ENCODE data around the gene APH1B.

The APH1B gene

DNA sequence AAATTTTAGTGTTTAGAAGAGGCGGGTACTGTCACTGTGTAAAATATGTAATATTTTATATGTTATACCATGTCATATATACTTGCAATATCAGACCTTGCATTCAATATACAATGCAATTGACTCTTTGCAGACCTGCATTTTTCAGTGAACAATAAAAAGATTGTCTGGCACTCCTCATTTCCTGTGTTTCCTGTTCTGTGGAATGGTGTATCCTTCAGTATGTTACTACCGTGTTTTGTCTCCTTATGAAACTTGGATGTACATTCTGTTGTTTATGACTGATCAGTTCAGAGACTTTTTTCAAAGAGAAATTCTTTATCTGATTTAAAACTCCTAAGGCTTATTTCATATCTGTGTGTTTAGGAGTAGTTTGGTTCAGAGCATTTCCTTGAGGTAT is 31.5 kb downstream of the APH1B start:
- Histone ChIP-seq H3K4me1 (ENCODE audit: low read depth, poor library complexity, severe bottlenecking) (no peaks in the 10 kb centered on the region), H3K27me3 (ENCODE audit: insufficient read depth, low read depth) (no peaks in the 10 kb centered on the region), H3K79me2 (ENCODE audit: insufficient read depth, low read depth) (no peaks in the 10 kb centered on the region), H4K20me1 (ENCODE audit: insufficient read depth) (no peaks in the 10 kb centered on the region), H3K36me3 (ENCODE audit: insufficient read depth) (no peaks in the 10 kb centered on the region), H3K9ac (no peak overlapping the region), H3K27ac (no peak overlapping the region), H3K4me3 (IDR thresholded peaks at IDR 0.05; ENCODE audit: insufficient read depth, low read depth, low read length) (no peak overlapping the region), H2AFZ (ENCODE audit: low read depth) (no peak overlapping the region), H3K4me2 (no peak overlapping the region)
- TF ChIP-seq, protein P1, sequence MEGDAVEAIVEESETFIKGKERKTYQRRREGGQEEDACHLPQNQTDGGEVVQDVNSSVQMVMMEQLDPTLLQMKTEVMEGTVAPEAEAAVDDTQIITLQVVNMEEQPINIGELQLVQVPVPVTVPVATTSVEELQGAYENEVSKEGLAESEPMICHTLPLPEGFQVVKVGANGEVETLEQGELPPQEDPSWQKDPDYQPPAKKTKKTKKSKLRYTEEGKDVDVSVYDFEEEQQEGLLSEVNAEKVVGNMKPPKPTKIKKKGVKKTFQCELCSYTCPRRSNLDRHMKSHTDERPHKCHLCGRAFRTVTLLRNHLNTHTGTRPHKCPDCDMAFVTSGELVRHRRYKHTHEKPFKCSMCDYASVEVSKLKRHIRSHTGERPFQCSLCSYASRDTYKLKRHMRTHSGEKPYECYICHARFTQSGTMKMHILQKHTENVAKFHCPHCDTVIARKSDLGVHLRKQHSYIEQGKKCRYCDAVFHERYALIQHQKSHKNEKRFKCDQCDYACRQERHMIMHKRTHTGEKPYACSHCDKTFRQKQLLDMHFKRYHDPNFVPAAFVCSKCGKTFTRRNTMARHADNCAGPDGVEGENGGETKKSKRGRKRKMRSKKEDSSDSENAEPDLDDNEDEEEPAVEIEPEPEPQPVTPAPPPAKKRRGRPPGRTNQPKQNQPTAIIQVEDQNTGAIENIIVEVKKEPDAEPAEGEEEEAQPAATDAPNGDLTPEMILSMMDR (conservative IDR thresholded peaks at IDR 0.05; ENCODE audit: low read depth, low read length) = no peak

DNA sequence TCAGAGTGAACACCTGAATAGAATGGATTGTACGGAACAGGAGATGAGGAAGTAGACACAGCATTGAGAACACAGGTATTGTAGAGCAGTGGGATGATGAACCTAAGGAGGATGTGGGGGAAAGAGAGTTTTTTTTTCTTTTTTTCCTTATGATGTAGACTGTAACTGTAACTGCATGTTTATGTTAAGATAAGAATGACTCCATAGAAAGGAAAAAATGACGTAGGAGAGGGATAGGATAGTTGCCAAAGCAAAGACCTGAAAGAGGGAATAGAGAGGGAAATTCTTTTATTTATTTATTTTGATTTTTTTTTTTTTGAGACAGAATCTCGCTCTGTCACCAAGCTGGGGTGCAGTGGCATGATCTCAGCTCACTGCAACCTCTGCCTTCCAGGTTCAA is 33.2 kb downstream of the APH1B start:
- Histone ChIP-seq H3K27me3 (ENCODE audit: insufficient read depth, low read depth) (no peaks in the 10 kb centered on the region), H3K4me2 (no peak overlapping the region), H3K4me3 (IDR thresholded peaks at IDR 0.05; ENCODE audit: insufficient read depth, low read depth, low read length) (no peak overlapping the region), H2AFZ (ENCODE audit: low read depth) (no peak overlapping the region), H4K20me1 (ENCODE audit: insufficient read depth) (no peaks in the 10 kb centered on the region), H3K36me3 (ENCODE audit: insufficient read depth) (no peaks in the 10 kb centered on the region), H3K4me1 (ENCODE audit: low read depth, poor library complexity, severe bottlenecking) (no peaks in the 10 kb centered on the region), H3K9ac (no peak overlapping the region), H3K27ac (no peak overlapping the region), H3K79me2 (ENCODE audit: insufficient read depth, low read depth) (no peaks in the 10 kb centered on the region)
- TF ChIP-seq, protein P1 (conservative IDR thresholded peaks at IDR 0.05; ENCODE audit: low read depth, low read length) = no peak

DNA sequence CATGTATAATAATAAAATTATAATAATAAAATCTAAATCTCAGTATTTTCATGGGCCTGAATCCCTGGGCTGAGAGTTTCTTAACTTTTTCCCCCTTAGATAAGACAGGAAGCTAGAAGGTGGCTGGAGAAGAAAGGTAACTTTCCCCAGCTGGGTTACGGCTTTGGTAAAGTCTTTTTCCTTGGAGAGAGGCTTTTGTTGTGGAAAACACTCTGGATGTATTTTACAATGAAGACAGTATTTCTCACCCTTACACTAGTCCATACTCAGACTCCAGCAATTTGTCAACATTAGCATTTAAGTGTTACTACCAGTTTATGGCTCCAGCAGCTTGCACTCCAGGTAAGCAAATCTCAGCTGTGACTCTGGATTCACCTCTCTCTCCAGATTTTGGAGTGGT is 34.9 kb downstream of the APH1B start:
- H3K27ac ChIP-seq = no peak overlapping the region
- H3K36me3 ChIP-seq (ENCODE audit: insufficient read depth) = no peaks in the 10 kb centered on the region
- H3K9ac ChIP-seq = no peak overlapping the region
- H4K20me1 ChIP-seq (ENCODE audit: insufficient read depth) = no peaks in the 10 kb centered on the region
- TF ChIP-seq, protein P1 (conservative IDR thresholded peaks at IDR 0.05; ENCODE audit: low read depth, low read length) = no peak
- H3K4me3 ChIP-seq (IDR thresholded peaks at IDR 0.05; ENCODE audit: insufficient read depth, low read depth, low read length) = no peak overlapping the region
- no peaks in the 10 kb centered on the region for H3K79me2 ChIP-seq (ENCODE audit: insufficient read depth, low read depth)
- no peak overlapping the region for H2AFZ ChIP-seq (ENCODE audit: low read depth)
- H3K4me1 ChIP-seq (ENCODE audit: low read depth, poor library complexity, severe bottlenecking) = no peaks in the 10 kb centered on the region
- no peak overlapping the region for H3K4me2 ChIP-seq
- H3K27me3 ChIP-seq (ENCODE audit: insufficient read depth, low read depth) = no peaks in the 10 kb centered on the region

DNA sequence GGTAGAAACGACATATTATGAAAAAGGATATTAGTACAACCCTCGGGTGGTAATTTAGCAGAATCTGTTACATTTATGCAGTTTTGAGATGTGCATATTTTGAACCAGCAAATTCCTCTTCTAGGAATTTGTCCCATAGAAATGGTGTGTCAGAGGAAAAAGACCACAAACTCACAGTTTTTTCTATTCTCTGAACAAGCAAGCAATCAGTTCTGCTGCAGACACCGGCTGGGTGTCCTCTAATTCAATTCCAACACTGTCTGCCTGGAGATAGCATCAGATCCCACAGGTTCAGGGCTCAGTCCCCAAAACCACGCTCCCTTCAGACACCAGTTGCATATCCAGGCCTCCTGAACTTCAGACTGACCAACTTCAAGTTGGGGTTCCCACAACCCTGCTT is 36.4 kb downstream of the APH1B start:
- Histone ChIP-seq H3K4me3 (IDR thresholded peaks at IDR 0.05; ENCODE audit: insufficient read depth, low read depth, low read length) (no peak overlapping the region), H3K4me2 (no peak overlapping the region), H3K9ac (no peak overlapping the region), H3K36me3 (ENCODE audit: insufficient read depth) (no peaks in the 10 kb centered on the region), H4K20me1 (ENCODE audit: insufficient read depth) (no peaks in the 10 kb centered on the region), H3K27ac (no peak overlapping the region), H2AFZ (ENCODE audit: low read depth) (no peak overlapping the region), H3K4me1 (ENCODE audit: low read depth, poor library complexity, severe bottlenecking) (no peaks in the 10 kb centered on the region), H3K27me3 (ENCODE audit: insufficient read depth, low read depth) (no peaks in the 10 kb centered on the region), H3K79me2 (ENCODE audit: insufficient read depth, low read depth) (no peaks in the 10 kb centered on the region)
- TF ChIP-seq, protein P1 (conservative IDR thresholded peaks at IDR 0.05; ENCODE audit: low read depth, low read length) = no peak

DNA sequence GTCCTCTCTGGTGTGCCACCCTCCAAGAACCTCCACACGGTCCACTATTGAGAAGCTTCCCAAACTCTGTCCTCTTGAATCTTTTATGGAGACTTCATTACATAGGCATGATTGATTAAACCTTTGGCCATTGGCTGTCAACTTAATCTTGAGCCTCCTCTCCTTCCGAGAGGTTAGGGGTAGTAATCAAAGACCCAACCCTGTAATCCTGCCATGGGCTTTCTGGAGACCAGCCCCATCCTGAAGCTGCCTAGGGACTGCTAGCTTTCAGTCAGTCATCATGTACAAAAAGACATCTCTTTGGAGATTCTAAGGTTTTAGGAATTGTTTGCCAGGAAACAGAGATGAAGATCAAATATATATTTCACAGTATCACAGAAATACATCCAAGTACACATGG is 37.0 kb downstream of the APH1B start:
- no peak overlapping the region for H3K27ac ChIP-seq
- H2AFZ ChIP-seq (ENCODE audit: low read depth) = no peak overlapping the region
- no peak overlapping the region for H3K4me2 ChIP-seq
- no peaks in the 10 kb centered on the region for H3K36me3 ChIP-seq (ENCODE audit: insufficient read depth)
- no peaks in the 10 kb centered on the region for H4K20me1 ChIP-seq (ENCODE audit: insufficient read depth)
- no peak overlapping the region for H3K4me3 ChIP-seq (IDR thresholded peaks at IDR 0.05; ENCODE audit: insufficient read depth, low read depth, low read length)
- no peaks in the 10 kb centered on the region for H3K4me1 ChIP-seq (ENCODE audit: low read depth, poor library complexity, severe bottlenecking)
- TF ChIP-seq, protein P1 (conservative IDR thresholded peaks at IDR 0.05; ENCODE audit: low read depth, low read length) = no peak
- H3K79me2 ChIP-seq (ENCODE audit: insufficient read depth, low read depth) = no peaks in the 10 kb centered on the region
- no peaks in the 10 kb centered on the region for H3K27me3 ChIP-seq (ENCODE audit: insufficient read depth, low read depth)
- H3K9ac ChIP-seq = no peak overlapping the region
